ENCODE data around the gene C9orf40.

Gene C9orf40, protein sequence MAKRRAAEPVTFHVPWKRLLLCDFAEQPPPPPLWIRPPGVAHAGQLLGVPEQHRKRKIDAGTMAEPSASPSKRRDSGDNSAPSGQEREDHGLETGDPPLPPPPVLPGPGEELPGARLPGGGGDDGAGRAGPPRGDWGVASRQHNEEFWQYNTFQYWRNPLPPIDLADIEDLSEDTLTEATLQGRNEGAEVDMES

DNA sequence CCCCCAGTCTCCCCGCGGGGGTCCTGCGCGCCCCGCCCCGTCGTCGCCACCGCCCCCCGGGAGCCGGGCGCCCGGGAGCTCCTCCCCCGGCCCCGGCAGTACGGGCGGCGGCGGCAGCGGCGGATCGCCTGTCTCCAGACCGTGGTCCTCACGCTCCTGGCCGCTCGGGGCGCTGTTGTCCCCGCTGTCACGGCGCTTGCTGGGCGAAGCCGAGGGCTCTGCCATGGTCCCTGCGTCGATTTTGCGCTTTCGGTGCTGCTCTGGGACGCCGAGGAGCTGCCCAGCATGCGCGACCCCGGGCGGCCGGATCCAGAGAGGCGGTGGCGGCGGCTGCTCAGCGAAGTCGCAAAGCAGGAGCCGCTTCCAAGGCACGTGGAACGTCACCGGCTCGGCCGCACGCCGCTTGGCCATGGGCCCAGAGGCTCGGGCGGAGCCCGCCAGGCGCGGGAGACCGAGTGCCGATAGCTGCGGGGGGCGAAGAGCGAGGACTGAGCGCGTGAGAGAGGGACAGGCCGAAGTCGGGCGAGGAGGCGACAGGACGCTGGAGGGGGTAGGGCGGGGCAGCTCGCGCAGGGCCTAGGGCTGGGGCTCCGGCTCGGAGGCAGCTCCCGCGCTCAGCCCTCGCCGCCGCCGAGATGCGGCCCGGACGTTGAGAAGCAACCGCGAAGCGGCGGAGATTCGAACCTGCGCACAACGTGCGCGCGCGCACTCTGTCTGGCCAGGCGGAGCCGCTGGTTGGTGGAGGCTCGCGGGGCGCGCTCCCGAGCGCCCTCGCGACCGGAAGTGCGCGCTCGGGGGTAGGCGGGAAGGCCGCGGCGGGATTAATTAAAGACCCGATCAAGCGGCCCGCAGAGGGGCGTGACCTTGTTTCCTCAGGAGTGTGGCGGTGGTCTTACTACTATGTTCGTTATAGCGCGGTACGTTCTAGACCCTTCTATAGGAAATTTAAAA is at the start of gene C9orf40:
Gene C9orf40, minus strand, starts transcription at position 712 of the 951 bp plus-strand sequence. Its CDS starts 301 bp downstream, at position 411.
- peak; percentile 4 for DNase-seq

- DNase-seq = no peak
These were observed 49.2 kb upstream of the C9orf40 start for GRCh38 chr9:75001719-75002421.

GRCh38 chr9:75000835-75001234 is 48.1 kb upstream of the C9orf40 start:
- DNase-seq = no peak

DNA sequence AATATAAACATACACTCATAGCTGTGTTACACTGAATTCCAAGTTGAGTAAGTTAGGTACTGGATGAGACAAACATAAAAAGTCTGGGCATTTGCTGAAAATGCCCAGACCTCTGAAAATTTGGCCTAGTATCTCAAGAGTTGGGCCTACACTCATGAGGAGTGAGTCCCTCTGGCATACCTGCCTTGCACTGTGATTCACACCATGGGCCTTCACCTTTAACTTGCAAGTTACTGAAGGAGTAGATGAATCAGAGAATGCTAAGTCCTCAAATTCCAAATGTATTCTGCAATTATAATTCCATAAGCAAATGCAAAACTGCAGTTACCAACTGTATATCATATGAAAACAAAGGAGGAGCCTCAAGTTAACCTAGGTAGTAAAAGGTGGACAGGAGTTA is 32.3 kb upstream of the C9orf40 start:
- no peak for DNase-seq

GRCh38 chr9:74983709-74984108 is 31.0 kb upstream of the C9orf40 start:
- no peak for DNase-seq

GRCh38 chr9:74979844-74980243 is 27.1 kb upstream of the C9orf40 start:
- DNase-seq = no peak

DNA sequence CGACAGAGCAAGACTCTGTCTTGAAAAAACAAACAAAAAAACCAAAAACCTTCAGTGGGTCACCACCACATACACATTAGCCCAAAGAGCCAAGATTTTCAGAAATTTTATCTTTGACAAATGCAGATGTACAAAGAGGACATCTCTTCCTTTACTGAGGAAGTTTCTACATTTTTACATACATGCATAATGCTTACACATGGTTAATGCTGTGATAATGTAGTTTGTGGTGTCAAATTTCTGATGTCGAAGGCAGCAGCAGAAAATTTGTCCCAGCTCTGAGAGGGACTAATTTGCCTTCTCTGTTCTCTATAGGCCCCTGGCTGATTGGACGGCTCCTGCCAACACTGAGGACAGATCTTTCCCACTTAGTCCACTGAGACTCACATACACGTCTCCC is 24.6 kb upstream of the C9orf40 start:
- DNase-seq = no peak

DNA sequence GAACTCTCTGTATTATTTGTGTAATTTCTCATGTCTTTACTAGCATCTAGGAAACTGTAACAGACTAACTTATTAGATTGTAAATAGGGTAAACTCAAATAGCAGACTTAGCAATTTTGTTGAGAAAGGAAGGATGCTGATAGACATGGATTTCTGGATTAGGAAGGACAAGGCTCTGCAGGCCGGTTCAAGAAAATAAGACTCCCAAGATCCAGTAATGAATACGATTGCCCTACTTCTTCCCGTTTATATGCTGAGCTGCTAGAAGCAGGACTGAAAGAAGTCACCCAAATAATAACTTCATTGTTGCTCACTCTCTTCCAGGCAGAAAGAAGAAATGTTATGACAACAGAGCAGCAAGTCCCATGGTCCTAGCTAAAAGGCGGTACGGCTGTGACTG is 22.8 kb upstream of the C9orf40 start:
- no peak for DNase-seq

GRCh38 chr9:74974558-74974957 is 21.8 kb upstream of the C9orf40 start:
- DNase-seq = no peak

- DNase-seq = no peak
These were observed 21.0 kb upstream of the C9orf40 start for GRCh38 chr9:74973714-74974113.

GRCh38 chr9:74963056-74963455 is 10.3 kb upstream of the C9orf40 start:
- no peak for DNase-seq

GRCh38 chr9:74961496-74961895 is 8.8 kb upstream of the C9orf40 start:
- DNase-seq = no peak

GRCh38 chr9:74960561-74960960 is 7.8 kb upstream of the C9orf40 start:
- DNase-seq = no peak

DNA sequence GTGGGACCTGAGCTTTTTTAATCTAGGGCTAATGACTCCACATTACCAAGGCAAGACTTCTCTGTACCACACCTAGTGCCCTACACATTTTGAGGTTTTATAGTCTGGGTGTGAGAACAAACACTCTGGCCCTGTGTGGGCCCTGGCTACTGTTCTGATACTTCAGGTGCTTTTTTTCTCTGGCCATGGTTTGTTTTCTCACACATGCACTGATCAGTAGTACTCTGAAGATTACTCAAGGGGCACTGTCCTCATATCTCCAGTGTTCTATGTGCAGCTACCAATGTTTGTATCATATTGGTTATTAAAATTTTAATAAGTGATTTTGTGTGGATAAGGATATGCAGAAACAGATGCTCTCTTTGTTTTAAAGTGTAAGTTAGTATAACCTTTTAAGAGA is 5.9 kb upstream of the C9orf40 start:
- no peak for DNase-seq

DNA sequence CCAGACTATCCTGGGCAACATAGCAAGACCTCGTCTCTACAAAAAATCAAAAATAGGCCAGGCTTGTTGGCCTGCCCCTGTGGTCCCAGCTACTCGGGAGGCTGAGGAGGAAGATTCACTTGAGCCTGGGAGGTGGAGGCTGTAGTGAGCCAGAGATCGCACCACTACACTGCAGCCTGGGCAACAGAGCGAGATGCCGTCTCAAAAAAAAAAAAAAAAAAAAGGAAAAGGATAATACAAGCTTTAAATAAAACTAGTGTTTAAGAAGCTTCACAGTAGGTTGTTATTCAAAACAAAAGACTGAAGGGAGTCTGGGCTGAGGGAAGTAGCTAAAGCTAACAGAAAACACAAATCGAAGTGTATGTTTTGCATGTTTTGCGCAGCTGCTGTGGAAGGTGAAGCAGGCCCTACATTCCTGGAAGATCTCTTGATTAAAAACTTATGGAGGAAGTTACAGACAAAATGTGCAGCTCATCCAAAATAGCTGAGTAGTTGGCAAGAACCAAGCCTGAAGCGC is 581 bp upstream of the C9orf40 start:
- DNase-seq = no peak

DNA sequence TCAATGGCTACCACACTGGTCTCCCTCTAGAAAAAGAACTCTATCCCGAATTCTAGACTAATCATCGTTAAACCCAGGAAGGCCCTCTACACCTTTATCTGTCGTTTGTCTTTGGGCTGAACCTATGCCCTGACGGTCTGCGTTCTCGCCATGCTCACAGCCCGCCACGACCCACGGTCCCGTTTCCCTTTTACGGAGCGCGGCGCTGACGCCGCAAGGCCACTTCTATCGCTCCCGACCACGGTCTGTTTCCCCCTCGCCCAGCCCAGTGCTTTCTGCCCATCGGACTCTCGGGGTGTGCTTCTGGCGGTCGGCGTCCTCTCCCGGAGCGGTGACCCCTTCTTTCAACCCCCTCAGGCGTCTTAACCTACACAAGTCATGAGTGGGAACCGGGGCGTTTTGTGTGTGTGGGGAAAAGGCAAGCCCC is 974 bp downstream of the C9orf40 start:
- DNase-seq = no peak

DNA sequence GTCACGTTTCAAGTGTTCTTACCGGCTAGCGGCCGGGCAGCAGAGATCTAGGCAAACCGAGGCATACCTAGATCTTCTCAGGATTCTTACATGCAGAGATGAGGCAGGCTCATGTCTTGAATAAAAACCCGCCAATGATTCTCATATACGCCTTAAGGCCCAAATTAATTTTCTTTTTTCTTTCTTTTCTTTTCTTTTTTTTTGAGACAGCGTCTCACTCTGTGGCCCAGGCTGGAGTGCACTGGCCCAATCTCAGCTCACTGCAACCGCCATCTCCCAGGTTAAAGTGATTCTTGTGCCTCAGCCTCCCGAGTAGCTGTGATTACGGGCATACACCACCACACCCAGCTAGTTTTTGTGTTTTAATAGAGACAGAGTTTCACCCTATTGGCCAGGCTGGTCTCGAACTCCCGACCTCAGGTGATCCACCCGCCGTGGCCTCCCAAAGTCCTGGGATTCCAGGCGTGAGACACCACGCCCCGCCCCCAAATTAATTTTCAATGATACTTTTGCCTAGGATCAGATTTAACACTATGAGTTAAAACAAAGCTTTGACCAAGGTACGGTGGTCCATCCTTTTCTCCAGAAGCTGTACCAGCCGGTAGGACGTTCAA is 1.5 kb downstream of the C9orf40 start:
- no peak for DNase-seq

DNA sequence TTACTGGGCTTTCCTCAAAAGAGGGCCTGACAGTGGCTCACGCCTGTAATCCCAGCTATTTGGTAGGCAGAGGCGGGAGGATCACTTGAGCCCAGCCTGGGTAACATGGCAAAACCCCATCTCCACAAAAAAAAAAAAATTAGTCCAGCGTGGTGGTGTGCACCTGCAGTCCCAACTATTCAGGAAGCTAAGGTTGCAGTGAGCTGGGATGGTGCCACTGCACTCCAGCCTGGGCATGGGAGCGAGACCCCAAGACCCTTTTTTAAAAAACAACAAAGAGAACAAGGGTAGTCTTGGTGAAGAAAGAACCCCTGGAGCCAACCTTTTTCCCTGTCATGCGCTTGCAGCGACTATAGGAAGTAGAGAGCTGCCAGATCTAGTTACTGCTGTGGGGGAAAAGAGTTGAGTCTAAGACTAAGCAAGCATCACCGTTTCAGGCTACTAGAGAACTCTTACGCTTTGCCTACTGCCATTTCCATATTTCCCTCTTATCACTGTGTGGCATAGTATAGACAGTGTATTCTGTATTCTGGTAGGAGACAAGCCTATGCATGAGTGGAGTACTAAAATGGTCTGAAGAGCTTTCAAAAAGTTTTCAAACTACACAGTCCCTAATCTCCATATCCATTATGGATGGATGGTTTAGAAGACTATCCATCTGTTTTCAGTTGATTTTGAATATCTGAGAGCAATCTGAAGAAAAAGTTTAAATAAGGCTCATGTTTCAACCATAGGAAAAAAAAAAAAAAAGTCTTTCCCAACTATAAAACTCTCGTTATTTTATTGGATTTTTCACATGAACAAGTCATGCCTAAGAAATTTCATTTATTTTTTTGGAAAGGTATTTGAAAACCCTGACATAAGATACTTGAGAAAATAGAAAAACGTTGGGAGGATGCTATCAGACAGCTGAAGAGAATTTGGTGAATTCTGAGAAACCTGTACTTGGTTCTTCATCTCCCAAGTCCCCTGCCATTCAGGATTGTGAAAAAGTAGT is 2.6 kb downstream of the C9orf40 start:
- DNase-seq = no peak

DNA sequence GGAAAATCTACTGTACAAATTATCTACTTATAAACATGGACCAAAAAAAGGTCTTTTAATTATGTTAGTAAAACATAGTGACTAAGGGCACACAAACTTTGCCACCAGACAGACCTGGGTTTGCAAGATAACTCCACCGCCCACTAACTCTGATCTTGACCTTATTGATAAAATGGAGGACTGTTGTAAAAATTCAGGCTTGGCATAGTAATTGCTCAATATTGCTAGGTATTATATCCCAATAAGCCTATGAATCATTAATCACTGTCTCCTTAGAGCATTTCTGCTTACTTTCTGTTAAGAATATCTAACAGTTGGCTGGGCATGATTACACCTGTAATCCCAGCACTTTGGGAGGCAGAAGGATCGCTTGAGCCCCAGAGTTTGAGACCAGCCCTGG is 3.8 kb downstream of the C9orf40 start:
- no peak for DNase-seq

DNA sequence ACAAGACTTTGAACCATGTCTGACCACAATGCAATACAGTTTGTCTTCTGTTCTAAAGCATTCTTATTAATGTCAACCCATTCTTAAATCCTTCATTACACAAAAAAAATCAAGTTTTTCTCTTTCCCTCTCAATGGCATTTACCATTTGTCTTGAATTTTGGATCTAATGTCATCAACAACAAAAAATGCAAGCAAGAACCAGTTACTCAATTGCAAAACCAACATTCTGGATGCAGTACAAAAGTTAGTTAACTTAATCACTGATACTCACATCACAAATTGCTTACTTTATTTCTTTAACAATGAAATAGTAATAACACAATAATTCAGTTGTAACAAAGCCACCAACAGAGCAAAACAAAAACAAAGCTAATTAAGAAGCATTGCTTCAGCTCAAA is 6.0 kb downstream of the C9orf40 start:
- no peak for DNase-seq

- no peak for DNase-seq
These were observed 9.9 kb downstream of the C9orf40 start for GRCh38 chr9:74942801-74943200.

- no peak for DNase-seq
These were observed 12.1 kb downstream of the C9orf40 start for GRCh38 chr9:74940600-74940999.
